ENCODE data around the gene BRINP3.

GRCh38 chr1:190453550-190453949 lies 24.1 kb downstream of the BRINP3 start:
- TF ChIP-seq CTCF (IDR thresholded peaks at IDR 0.05; ENCODE audit: insufficient read depth, low read length, poor library complexity, severe bottlenecking) (no peak), EZH2phosphoT487 (conservative IDR thresholded peaks at IDR 0.05; ENCODE audit: low read length) (no peak)

Data from SU-DHL-6 (cell line).